GM21786 (cell line): Measurements from ENCODE around the gene NBEA.
A peak's percentile ranks its signal among the peaks of the same experiment; 100 is the strongest.
"Not testable (repeated sequence)": the region's sequence is repeated elsewhere in the genome, so short reads cannot be mapped to it uniquely, and the experiment has no call there.

Experiments used
- ATAC-seq: cut with Tn5 transposase; IDR thresholded peaks from one replicate; pipeline ENCODE4 v1.9.1; 2021; ENCODE audit not compliant: unreplicated experiment

NBEA gene, protein sequence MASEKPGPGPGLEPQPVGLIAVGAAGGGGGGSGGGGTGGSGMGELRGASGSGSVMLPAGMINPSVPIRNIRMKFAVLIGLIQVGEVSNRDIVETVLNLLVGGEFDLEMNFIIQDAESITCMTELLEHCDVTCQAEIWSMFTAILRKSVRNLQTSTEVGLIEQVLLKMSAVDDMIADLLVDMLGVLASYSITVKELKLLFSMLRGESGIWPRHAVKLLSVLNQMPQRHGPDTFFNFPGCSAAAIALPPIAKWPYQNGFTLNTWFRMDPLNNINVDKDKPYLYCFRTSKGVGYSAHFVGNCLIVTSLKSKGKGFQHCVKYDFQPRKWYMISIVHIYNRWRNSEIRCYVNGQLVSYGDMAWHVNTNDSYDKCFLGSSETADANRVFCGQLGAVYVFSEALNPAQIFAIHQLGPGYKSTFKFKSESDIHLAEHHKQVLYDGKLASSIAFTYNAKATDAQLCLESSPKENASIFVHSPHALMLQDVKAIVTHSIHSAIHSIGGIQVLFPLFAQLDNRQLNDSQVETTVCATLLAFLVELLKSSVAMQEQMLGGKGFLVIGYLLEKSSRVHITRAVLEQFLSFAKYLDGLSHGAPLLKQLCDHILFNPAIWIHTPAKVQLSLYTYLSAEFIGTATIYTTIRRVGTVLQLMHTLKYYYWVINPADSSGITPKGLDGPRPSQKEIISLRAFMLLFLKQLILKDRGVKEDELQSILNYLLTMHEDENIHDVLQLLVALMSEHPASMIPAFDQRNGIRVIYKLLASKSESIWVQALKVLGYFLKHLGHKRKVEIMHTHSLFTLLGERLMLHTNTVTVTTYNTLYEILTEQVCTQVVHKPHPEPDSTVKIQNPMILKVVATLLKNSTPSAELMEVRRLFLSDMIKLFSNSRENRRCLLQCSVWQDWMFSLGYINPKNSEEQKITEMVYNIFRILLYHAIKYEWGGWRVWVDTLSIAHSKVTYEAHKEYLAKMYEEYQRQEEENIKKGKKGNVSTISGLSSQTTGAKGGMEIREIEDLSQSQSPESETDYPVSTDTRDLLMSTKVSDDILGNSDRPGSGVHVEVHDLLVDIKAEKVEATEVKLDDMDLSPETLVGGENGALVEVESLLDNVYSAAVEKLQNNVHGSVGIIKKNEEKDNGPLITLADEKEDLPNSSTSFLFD (N-terminal part only)

GRCh38 chr13:34941835-34942731, at the start of gene NBEA:
Gene NBEA (plus strand): TSS chr13:34942270. CDS start chr13:34942821, 551 bp downstream.
- peak; percentile 63 for ATAC-seq

- no peak for ATAC-seq
Observed at GRCh38 chr13:34894756-34895155, 47.3 kb upstream of the NBEA start.

DNA sequence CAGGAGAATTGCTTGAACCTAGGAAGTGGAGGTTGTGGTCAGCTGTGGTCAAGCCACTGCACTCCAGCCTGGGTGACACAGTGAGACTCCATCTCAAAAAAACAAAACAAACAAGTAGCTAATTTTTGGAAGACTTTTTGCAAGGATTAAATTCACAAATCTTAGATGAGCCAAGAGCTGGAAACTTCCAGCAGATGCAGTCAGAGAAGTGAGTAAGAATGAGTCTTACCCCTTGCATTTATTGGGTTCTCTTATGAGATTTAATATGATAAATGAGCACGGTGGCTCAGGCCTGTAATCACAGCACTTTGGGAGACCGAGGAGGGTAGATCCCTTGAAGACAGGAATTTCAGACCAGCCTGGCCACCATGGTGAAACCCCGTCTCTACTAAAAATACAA, 44.9 kb upstream of the NBEA start:
- no peak for ATAC-seq

GRCh38 chr13:34899888-34900287, 42.2 kb upstream of the NBEA start:
- no peak for ATAC-seq

GRCh38 chr13:34900288-34900739, 41.8 kb upstream of the NBEA start:
- ATAC-seq: no peak

GRCh38 chr13:34901572-34901971, 40.5 kb upstream of the NBEA start:
- no peak for ATAC-seq

- no peak for ATAC-seq
Observed at GRCh38 chr13:34911159-34911558, 30.9 kb upstream of the NBEA start.

DNA sequence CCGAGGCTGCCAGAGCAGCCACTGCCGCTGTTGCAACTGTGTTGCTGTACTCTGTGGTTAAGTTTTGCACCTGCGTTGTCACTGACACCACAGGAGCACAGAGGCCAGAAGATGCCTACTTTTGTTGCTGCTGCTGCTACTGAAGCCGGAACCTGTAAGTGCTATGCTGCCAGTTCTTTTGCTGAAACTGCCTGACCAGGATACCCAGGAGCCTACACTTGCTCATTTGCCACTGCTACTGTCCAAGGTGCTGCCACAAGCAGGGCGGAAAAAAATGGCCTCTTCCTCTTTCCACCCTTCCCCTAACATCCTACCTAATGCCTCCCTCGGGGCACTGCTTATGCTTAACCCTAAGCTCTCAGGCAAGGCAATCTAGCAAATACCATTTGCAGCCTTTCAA, 29.0 kb upstream of the NBEA start:
- ATAC-seq: no peak

GRCh38 chr13:34914416-34914815, 27.7 kb upstream of the NBEA start:
- no peak for ATAC-seq

- ATAC-seq: no peak
Observed at GRCh38 chr13:34926508-34926907, 15.6 kb upstream of the NBEA start.

GRCh38 chr13:34928676-34929075, 13.4 kb upstream of the NBEA start:
- not testable (repeated sequence) for ATAC-seq

GRCh38 chr13:34931572-34931971, 10.5 kb upstream of the NBEA start:
- ATAC-seq: no peak

GRCh38 chr13:34933349-34933748, 8.7 kb upstream of the NBEA start:
- ATAC-seq: no peak

DNA sequence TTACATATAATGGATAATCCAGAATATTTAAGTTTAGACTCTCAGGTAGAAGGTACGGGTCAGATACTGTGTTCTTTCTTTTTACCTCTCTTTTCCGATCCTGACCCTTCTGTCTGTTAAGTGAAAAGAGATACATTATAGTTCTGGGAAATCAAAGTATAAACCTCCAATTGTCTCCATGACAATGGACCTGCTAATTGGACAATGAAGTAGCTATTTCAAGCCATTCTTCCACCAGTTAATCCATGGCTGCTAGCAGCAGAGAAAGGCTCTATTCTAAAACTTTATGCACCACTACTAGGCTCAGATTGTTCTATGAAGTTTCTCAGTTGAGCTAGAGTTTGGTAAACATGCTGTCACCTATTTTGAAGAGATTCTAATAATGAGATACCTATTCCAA, 8.3 kb upstream of the NBEA start:
- ATAC-seq: no peak

GRCh38 chr13:34935841-34936240, 6.2 kb upstream of the NBEA start:
- ATAC-seq: no peak

DNA sequence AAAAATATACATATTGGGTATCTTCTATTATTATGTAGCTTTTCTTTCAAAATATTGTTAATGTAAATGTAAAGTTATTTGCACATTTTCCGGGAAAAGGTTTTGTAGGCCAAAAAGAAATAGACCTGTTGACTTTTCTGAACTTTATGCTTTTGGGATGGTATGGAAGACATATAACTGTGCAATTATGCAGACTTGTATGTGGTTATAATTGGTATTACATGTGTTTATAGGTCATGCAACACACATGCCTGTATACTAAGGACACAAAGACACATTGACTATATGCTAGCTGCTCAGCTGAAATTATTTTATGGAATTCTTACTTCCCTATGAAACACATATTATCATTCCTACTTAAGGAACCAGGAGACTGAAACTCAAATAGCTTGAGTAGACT, 2.3 kb upstream of the NBEA start:
- ATAC-seq: no peak

DNA sequence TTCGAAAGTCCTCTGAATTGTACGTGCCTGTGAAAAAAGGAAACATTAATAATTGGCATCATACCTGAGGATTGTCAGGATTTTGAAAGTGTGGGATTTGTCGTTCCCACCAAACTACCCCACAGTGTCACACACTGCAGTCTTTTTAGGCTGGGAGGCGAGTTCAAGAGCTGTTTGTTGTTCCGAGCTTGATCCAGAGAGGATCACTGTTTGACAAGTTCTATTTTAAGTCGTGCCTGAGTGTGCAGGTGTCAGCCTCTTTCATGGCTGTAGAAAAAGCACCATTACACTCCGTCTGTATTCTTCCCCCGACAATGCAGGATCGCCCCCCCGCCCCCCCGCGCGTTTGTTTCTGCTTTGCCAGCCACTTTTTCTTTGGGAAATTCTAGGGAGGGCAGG, 635 bp upstream of the NBEA start:
- no peak for ATAC-seq

- ATAC-seq: peak; percentile 16
Observed at GRCh38 chr13:34942732-34943435, 814 bp downstream of the NBEA start.

DNA sequence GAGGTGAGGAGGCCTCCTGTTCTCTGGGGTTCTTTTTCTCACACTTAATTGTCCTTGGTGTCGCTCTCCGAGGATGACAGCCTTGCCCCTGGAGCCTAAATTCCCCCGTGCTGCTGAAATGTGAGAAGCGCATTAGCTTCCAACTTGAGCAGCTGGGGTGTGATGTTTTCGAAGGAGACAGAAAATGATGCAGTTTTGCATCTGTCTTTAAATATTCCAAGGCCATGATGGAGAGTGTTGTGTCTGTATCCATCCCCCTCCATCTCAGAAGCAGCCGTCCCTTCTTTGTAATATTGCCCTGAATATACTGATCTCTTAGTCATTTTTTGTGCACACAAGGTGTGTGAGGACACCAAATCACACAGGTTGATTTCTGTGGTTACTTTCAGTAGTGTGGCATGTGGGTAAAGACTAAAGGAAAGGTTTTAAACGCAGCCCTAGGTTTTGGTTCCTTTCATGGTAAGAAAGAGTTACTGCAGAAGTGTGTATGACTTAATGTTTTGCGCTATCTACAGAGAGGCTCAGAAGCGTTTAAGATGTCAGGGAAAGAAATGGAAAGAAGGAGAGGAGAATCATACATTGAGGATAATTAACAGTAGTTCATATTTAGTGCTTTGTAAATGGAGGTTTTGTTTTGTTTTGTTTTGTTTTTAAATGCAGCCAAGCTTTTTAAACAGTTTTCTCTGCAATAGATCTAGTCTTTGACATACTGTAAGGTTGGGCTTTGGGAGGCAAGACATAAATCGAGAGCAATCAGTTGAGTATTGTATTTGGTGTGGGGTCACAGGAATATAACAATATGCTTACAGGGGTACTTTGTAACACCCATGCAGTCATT, 1.6 kb downstream of the NBEA start:
- ATAC-seq: no peak
